HG03558 (cell line): ENCODE data around the gene SGCG.
"Not testable (repeated sequence)": the region's sequence is repeated elsewhere in the genome, so short reads cannot be mapped to it uniquely, and the experiment has no call there.

Experiments
- ATAC-seq: cut with Tn5 transposase; IDR thresholded peaks from one replicate; pipeline ENCODE4 v1.9.1; 2021; ENCODE audit warnings: moderate number of reproducible peaks; ENCODE audit not compliant: unreplicated experiment; ENCODE audit errors: extremely low read depth

The SGCG gene

GRCh38 chr13:23203516-23203915 lies 22.7 kb downstream of the SGCG start:
- no peak for ATAC-seq

DNA sequence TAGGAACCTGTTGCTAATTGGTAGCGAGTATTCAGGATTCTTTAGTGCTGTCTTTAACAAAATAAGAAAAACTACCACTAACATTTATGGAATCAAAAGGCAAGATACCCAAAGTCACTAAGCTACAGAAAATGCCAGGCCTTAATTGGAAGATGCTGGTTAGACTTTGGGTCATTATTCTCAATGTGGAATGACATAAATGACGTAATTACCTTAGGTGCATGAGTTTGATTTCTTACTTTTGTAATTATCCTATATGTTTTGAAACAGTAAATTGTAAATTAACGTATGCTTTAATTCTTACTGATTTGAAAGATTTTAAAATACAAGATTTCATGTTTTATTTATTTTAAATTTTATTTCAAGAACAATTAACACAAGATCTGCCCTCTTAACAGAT lies 25.0 kb downstream of the SGCG start:
- ATAC-seq, result no peak

DNA sequence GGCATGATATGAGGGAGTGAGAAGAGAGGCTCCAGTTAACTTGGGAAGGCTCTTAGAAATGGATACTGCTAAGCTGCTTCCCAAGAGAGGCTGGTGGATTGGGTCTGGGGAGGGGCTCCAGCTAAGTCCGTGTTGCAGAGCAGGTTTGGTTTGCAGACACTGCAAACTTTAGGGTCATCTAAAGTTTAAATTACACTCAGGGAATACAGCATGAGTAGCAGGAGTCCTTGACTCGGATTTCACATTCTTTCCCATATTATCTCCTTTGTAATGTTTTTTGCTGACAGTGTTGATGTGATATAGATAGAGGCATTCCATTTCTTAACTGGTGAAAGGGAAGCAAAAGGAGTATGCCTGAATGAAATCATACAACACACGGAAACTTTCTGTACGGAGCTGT lies 31.9 kb downstream of the SGCG start:
- no peak for ATAC-seq

- ATAC-seq, result no peak
Observed at GRCh38 chr13:23231241-23231640, 50.5 kb downstream of the SGCG start.

- no peak for ATAC-seq
Observed at GRCh38 chr13:23235994-23236393, 55.2 kb downstream of the SGCG start.

GRCh38 chr13:23243066-23243465 lies 62.3 kb downstream of the SGCG start:
- ATAC-seq, result no peak

DNA sequence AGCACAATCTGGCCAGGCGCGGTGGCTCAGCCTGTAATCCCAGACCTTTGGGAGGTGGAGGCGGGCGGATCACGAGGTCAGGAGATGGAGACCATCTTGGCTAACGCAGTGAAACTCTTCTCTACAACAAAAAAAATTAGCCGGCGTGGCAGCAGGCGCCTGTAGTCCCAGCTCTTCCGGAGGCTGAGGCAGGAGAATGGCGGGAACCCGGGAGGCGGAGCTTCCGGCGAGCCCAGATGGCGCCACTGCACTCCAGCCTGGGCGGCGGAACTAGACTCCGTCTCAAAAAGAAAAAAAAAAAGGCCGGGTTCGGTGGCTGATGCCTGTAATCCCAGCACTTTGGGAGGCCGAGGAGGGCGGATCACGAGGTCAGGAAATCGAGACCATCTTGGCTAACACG lies 67.6 kb downstream of the SGCG start:
- ATAC-seq, result not testable (repeated sequence)

DNA sequence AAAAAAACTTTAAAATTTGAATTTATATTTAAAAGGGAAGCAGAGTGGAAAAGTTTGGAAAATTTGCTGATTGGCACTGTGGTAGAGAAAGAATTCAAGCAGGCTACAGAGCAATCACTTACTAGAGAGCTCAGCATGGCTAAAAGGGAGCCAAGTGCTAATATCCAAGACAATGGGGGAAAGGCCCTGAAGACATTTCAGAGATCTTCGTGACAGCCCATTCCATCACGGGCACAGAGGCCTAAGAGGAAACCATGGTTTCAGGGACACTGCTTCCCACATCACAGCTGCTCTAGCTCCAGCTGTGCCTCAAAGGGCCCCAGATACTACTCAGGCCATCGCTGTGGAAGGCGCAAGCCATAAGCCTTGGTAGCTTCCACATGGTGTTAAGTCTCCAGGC lies 73.7 kb downstream of the SGCG start:
- no peak for ATAC-seq

- ATAC-seq, result no peak
Observed at GRCh38 chr13:23267571-23267970, 86.8 kb downstream of the SGCG start.

GRCh38 chr13:23268441-23268840 lies 87.7 kb downstream of the SGCG start:
- ATAC-seq, result peak; percentile 82

GRCh38 chr13:23271331-23271730 lies 90.6 kb downstream of the SGCG start:
- no peak for ATAC-seq

GRCh38 chr13:23273498-23273897 lies 92.7 kb downstream of the SGCG start:
- ATAC-seq, result no peak

DNA sequence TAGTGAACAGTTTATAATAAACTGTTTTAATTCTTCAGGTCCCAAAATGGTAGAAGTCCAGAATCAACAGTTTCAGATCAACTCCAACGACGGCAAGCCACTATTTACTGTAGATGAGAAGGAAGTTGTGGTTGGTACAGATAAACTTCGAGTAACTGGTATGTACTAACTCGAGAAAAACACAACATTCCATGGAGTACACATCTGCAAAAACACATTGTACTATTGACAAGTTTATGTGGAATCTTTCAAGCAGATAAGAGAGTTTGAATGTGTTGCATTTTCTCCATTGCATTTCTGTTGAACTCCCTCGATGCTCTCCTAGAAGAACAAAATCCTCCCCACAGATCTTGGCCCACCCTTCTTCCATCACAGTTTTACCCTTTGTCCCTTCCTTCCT lies 98.5 kb downstream of the SGCG start:
- ATAC-seq, result no peak

DNA sequence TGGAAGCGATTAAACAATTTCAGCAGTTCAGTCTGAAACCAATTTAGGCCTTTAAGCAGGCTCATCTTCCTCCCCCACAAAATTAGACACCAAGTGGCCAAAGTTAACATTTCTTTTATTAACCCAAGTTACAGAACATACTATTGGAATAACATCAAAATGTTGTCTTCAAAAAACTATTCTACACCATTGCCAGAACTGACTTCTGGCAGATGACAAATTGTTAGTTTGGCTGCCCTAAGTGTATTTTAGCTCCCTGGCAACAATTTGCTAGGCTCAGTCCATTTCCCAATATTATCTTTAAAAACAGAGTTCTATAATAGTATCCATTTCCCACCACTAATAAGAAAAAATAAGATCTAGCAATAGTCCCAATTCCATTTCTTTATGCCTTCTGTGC lies 107.8 kb downstream of the SGCG start:
- ATAC-seq, result no peak

- ATAC-seq, result no peak
Observed at GRCh38 chr13:23288995-23289394, 108.2 kb downstream of the SGCG start.

GRCh38 chr13:23289917-23290357 lies 109.2 kb downstream of the SGCG start:
- no peak for ATAC-seq

- ATAC-seq, result no peak
Observed at GRCh38 chr13:23292586-23292985, 111.8 kb downstream of the SGCG start.

- ATAC-seq, result not testable (repeated sequence)
Observed at GRCh38 chr13:23314837-23315236, 134.1 kb downstream of the SGCG start.

- ATAC-seq, result no peak
Observed at GRCh38 chr13:23319883-23320224, 139.1 kb downstream of the SGCG start.

GRCh38 chr13:23320926-23321534 lies 140.3 kb downstream of the SGCG start:
- no peak for ATAC-seq

DNA sequence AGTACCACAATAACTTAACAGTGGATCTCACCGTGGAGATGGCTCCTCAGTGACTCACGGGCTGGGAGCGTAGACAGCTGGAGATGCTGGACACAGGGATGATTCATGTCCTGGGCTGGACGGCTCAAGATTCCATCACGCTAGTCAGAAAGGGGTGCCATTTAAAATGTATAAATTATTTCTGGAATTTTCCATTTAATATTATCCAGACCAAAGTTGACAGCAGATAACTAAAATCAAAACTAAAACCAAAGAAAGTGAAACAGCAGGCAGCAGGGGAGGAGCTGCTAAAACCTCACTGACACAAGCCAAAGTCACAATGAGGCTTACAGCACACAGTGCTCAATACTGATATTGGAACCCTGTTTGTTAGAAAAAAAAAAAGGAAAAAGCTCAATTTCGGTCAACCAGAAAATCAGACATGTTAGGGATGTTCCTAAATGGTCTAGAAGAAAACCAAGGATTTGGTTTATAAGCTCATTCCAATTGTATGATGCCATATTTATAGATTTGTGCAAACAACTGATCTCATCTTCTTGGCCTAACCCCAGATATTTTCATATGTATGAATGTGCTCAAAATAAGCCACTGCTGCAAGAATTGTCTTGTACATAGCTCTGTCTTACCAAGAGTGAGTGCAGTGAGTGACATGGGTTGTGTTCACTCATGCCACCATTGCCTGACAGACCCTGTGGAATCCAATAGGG lies 140.9 kb downstream of the SGCG start:
- peak; percentile 85 for ATAC-seq
